Stomach smooth muscle (tissue), 2 donors: Measurements from ENCODE around the gene RSPO3.

Source experiments
- H3K27ac ChIP-seq: one replicate; pipeline ENCODE4 v1.7.0; 2013; ENCODE audit warnings: mild to moderate bottlenecking, low read length, inconsistent platforms
- H3K27me3 ChIP-seq, 2 donors: one replicate each; pipeline ENCODE4 v1.7.0; 2013; ENCODE audit warnings: low read length in 2 of 2; ENCODE audit not compliant: insufficient read depth in 2 of 2, control insufficient read depth in 1 of 2
- H3K36me3 ChIP-seq, 2 donors: one replicate each; pipeline ENCODE4 v1.7.0; 2013; ENCODE audit warnings: low read length in 2 of 2; ENCODE audit not compliant: control insufficient read depth in 2 of 2, insufficient read depth in 2 of 2
- H3K4me1 ChIP-seq: one replicate; pipeline ENCODE4 v1.7.0; 2013; ENCODE audit warnings: low read length; ENCODE audit not compliant: control insufficient read depth, insufficient read depth
- H3K4me3 ChIP-seq, 2 donors: one replicate each; pipeline ENCODE4 v1.7.0; 2013; ENCODE audit warnings: low read length in 2 of 2
- H3K9ac ChIP-seq, 2 donors: one replicate each; pipeline ENCODE4 v1.7.0; 2013; ENCODE audit warnings: low read length in 2 of 2, mild to moderate bottlenecking in 1 of 2
- H3K9me3 ChIP-seq, 2 donors: one replicate each; pipeline ENCODE4 v1.7.0; 2013; ENCODE audit warnings: low read length in 2 of 2; ENCODE audit not compliant: control insufficient read depth in 2 of 2
- donor health status: healthy.
- donor health status: Pancreatic carcinoma.

Gene RSPO3

DNA sequence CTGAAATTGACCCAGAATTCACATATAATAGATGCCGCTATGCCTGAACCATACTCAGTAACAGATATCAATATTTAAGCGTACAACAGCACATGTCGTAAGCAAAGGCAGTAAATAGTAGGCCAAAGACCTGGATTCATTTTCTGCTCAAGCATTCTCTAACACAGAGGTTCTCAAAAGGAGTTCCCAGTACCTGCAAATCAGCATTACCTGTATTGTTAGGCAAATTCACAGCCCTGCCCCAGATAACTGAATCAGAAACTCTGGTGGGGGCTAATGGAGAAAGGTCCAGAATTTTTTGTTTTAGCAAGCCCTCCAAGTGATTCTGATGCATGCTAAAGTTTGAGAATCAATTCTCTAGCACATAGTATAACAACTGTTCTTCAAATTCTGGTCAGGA lies 36.0 kb downstream of the RSPO3 start:
- H3K4me3 ChIP-seq = no peak overlapping the region
- H3K4me1 ChIP-seq = no peaks in the 10 kb centered on the region
- no peaks in the 10 kb centered on the region for H3K36me3 ChIP-seq
- no peaks in the 10 kb centered on the region for H3K27me3 ChIP-seq
- no peaks in the 10 kb centered on the region for H3K9me3 ChIP-seq
- no peak overlapping the region for H3K9ac ChIP-seq
- no peak overlapping the region for H3K27ac ChIP-seq

GRCh38 chr6:127160484-127160883 lies 42.0 kb downstream of the RSPO3 start:
- Histone ChIP-seq H3K9me3 (no peaks in the 10 kb centered on the region), H3K27ac (no peak overlapping the region), H3K4me1 (no peaks in the 10 kb centered on the region), H3K36me3 (peaks cover 0 to 2% of the 10 kb centered on the region in 2 donors), H3K4me3 (no peak overlapping the region), H3K27me3 (no peaks in the 10 kb centered on the region), H3K9ac (no peak overlapping the region)

DNA sequence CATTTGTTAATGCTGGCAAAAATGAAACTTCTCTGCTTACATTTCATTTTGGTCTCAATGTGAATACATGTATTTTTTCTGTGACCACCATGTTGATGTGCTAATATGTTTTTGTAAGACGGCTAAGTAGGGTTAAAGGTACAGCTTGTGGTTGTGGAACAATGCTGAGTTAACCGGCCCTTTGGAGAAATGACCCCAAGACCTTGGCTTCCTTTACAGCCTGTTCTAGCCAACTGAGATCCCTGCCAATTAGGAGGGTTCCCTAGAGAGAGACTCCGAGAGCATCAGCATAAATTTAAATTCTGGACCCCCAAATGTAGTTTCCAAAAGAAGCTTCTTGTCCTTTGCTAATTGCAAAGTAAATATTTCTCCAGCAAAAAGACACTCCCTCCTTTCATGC lies 44.4 kb downstream of the RSPO3 start:
- Histone ChIP-seq H3K36me3 (peaks cover 0 to 5% of the 10 kb centered on the region in 2 donors), H3K9ac (no peak overlapping the region), H3K27me3 (no peaks in the 10 kb centered on the region), H3K4me3 (no peak overlapping the region), H3K9me3 (no peaks in the 10 kb centered on the region), H3K4me1 (no peaks in the 10 kb centered on the region), H3K27ac (no peak overlapping the region)

GRCh38 chr6:127164036-127164435 lies 45.6 kb downstream of the RSPO3 start:
- no peaks in the 10 kb centered on the region for H3K27me3 ChIP-seq
- H3K4me3 ChIP-seq = no peak overlapping the region
- no peak overlapping the region for H3K9ac ChIP-seq

GRCh38 chr6:127164565-127164964 lies 46.1 kb downstream of the RSPO3 start:
- no peaks in the 10 kb centered on the region for H3K27me3 ChIP-seq
- no peak overlapping the region for H3K27ac ChIP-seq
- peaks cover 0 to 5% of the 10 kb centered on the region in 2 donors for H3K36me3 ChIP-seq
- no peaks in the 10 kb centered on the region for H3K4me1 ChIP-seq
- no peak overlapping the region for H3K9ac ChIP-seq
- H3K4me3 ChIP-seq = no peak overlapping the region
- no peaks in the 10 kb centered on the region for H3K9me3 ChIP-seq

More at GRCh38 chr6:127164036-127164435, 45.6 kb downstream of the RSPO3 start:
- no peak overlapping the region for H3K27ac ChIP-seq
- H3K36me3 ChIP-seq = peaks cover 0 to 5% of the 10 kb centered on the region in 2 donors
- H3K9me3 ChIP-seq = no peaks in the 10 kb centered on the region
- H3K4me1 ChIP-seq = no peaks in the 10 kb centered on the region

DNA sequence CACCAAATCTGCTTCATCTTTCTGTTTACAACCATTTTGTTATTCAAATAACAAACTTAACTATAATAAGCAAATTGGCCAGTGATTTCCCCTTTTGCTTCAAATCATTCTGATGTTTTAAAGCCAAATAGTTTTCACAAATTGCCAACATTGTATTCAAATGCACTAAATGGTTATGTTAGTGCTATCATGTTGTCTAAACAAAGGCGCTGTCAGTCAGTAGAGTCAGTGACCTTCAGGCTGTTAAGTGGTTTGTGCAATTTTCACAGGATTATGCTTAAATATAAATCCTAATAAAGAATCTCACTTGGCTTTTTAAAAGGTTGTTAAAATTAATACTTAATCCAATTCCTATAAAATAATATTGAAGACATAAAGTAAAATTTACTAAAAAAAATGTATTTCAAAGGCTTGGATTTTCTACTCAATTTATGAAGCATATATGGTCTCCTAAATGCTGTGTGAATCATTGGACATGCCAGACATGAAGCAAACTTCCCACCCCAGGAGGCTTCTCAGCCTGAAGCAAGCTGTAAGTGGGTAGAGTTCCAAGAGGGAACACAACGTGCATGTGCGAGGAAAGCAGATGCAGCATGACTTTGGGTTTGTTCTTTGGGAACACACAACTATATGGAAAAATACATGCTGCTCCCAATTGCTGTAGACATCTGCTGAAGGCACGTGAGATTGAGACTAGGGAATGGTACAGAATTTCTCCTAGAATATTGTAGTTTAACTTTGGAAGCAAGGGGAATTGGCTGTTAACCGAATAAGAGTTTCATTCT lies 54.9 kb downstream of the RSPO3 start:
- Histone ChIP-seq H3K4me1 (no peaks in the 10 kb centered on the region), H3K9me3 (no peaks in the 10 kb centered on the region), H3K36me3 (no peaks in the 10 kb centered on the region), H3K9ac (no peak overlapping the region), H3K27ac (no peak overlapping the region), H3K4me3 (no peak overlapping the region), H3K27me3 (no peaks in the 10 kb centered on the region)

- no peaks in the 10 kb centered on the region for H3K4me1 ChIP-seq
- no peak overlapping the region for H3K27ac ChIP-seq
- no peaks in the 10 kb centered on the region for H3K9me3 ChIP-seq
- H3K27me3 ChIP-seq = no peaks in the 10 kb centered on the region
- no peak overlapping the region for H3K9ac ChIP-seq
- H3K4me3 ChIP-seq = no peak overlapping the region
- H3K36me3 ChIP-seq = no peaks in the 10 kb centered on the region
Measured at GRCh38 chr6:127176146-127176545, 57.7 kb downstream of the RSPO3 start.

- Histone ChIP-seq H3K27ac (no peak overlapping the region), H3K27me3 (no peaks in the 10 kb centered on the region)
Measured at GRCh38 chr6:127177030-127177922, 58.8 kb downstream of the RSPO3 start.

GRCh38 chr6:127177923-127178231 lies 59.4 kb downstream of the RSPO3 start:
- H3K27ac ChIP-seq = no peak overlapping the region
- no peaks in the 10 kb centered on the region for H3K36me3 ChIP-seq
- H3K9ac ChIP-seq = no peak overlapping the region
- no peak overlapping the region for H3K4me3 ChIP-seq
- H3K4me1 ChIP-seq = no peaks in the 10 kb centered on the region
- no peaks in the 10 kb centered on the region for H3K27me3 ChIP-seq
- H3K9me3 ChIP-seq = no peaks in the 10 kb centered on the region

More at GRCh38 chr6:127177030-127177922, 58.8 kb downstream of the RSPO3 start:
- no peak overlapping the region for H3K9ac ChIP-seq
- H3K36me3 ChIP-seq = no peaks in the 10 kb centered on the region
- H3K9me3 ChIP-seq = no peaks in the 10 kb centered on the region
- no peaks in the 10 kb centered on the region for H3K4me1 ChIP-seq
- H3K4me3 ChIP-seq = no peak overlapping the region

- Histone ChIP-seq H3K4me1 (no peaks in the 10 kb centered on the region), H3K36me3 (no peaks in the 10 kb centered on the region), H3K27ac (no peak overlapping the region), H3K9me3 (no peaks in the 10 kb centered on the region), H3K27me3 (no peaks in the 10 kb centered on the region), H3K4me3 (no peak overlapping the region), H3K9ac (no peak overlapping the region)
Measured at GRCh38 chr6:127178746-127179145, 60.3 kb downstream of the RSPO3 start.

GRCh38 chr6:127180426-127180825 lies 62.0 kb downstream of the RSPO3 start:
- Histone ChIP-seq H3K27me3 (no peaks in the 10 kb centered on the region), H3K27ac (no peak overlapping the region), H3K36me3 (no peaks in the 10 kb centered on the region), H3K9ac (no peak overlapping the region), H3K4me3 (no peak overlapping the region), H3K4me1 (no peaks in the 10 kb centered on the region), H3K9me3 (no peaks in the 10 kb centered on the region)
